WERI-Rb-1 (cell line): ENCODE measurements around the gene ULK1.

Experiments
- DNase-seq: peaks from one replicate; pipeline ENCODE4 v3.0.0-alpha.2; 2020
- H3K27ac ChIP-seq: fragments of 250-450 bp; sonication (Bioruptor Pico); 2 replicates; pipeline ENCODE4 v1.5.1; 2020; ENCODE audit warnings: mild to moderate bottlenecking, moderate library complexity
- H3K27me3 ChIP-seq: fragments of 250-450 bp; sonication (Bioruptor Pico); 2 replicates; pipeline ENCODE4 v1.5.1; 2021; ENCODE audit warnings: mild to moderate bottlenecking, low read depth, moderate library complexity; ENCODE audit not compliant: insufficient read depth, severe bottlenecking
- H3K36me3 ChIP-seq: fragments of 250-450 bp; sonication (Bioruptor Pico); 2 replicates; pipeline ENCODE4 v1.5.1; 2020; ENCODE audit warnings: mild to moderate bottlenecking, moderate library complexity
- H3K4me3 ChIP-seq: 2 replicates; pipeline ENCODE4 v1.5.1; 2011; ENCODE audit warnings: low read depth, mild to moderate bottlenecking, control low read depth, low read length
- H3K9me3 ChIP-seq: fragments of 250-450 bp; sonication (Bioruptor Pico); 2 replicates; pipeline ENCODE4 v1.5.1; 2021; ENCODE audit warnings: mild to moderate bottlenecking, moderate library complexity; ENCODE audit not compliant: severe bottlenecking
- TF ChIP-seq, protein P1 (sequence below): IDR thresholded peaks from 2 replicates; pipeline ENCODE4 v1.5.1; 2011; ENCODE audit warnings: low read depth, mild to moderate bottlenecking, control low read depth, inconsistent platforms, low read length

ULK1 gene

DNA sequence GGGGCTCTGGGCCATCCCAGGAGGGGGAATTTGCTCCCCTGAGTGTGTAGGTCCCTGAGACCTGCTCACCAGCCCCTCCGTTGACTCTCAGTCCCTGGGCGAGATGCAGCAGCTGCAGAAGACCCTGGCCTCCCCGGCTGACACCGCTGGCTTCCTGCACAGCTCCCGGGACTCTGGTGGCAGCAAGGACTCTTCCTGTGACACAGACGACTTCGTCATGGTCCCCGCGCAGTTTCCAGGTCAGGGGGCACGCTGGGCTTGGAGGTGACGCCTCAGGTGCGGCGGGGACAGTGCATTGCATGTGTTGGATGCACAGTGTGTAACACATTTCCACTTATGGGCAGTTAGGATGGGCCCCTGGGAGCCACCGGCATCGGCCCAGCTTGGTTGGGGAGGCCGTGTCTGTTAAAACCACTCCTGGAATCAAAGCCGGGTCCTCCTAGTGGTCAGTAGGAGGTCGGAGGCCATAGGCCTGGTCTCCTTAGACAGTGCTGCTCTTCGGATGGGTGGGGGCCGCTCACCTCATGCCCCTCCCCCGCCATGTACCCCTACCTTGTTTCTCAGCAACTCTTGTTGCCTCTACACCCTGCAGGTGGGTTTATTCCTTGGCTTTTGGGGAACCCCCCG, 17.5 kb downstream of the ULK1 start:
- H3K27me3 ChIP-seq: no peaks in the 10 kb centered on the region
- no peak overlapping the region for H3K4me3 ChIP-seq
- peaks cover 87% of the 10 kb centered on the region for H3K36me3 ChIP-seq
- no peaks in the 10 kb centered on the region for H3K9me3 ChIP-seq
- DNase-seq: no peak
- H3K27ac ChIP-seq: no peak overlapping the region
- TF ChIP-seq, protein P1, sequence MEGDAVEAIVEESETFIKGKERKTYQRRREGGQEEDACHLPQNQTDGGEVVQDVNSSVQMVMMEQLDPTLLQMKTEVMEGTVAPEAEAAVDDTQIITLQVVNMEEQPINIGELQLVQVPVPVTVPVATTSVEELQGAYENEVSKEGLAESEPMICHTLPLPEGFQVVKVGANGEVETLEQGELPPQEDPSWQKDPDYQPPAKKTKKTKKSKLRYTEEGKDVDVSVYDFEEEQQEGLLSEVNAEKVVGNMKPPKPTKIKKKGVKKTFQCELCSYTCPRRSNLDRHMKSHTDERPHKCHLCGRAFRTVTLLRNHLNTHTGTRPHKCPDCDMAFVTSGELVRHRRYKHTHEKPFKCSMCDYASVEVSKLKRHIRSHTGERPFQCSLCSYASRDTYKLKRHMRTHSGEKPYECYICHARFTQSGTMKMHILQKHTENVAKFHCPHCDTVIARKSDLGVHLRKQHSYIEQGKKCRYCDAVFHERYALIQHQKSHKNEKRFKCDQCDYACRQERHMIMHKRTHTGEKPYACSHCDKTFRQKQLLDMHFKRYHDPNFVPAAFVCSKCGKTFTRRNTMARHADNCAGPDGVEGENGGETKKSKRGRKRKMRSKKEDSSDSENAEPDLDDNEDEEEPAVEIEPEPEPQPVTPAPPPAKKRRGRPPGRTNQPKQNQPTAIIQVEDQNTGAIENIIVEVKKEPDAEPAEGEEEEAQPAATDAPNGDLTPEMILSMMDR: no peak

DNA sequence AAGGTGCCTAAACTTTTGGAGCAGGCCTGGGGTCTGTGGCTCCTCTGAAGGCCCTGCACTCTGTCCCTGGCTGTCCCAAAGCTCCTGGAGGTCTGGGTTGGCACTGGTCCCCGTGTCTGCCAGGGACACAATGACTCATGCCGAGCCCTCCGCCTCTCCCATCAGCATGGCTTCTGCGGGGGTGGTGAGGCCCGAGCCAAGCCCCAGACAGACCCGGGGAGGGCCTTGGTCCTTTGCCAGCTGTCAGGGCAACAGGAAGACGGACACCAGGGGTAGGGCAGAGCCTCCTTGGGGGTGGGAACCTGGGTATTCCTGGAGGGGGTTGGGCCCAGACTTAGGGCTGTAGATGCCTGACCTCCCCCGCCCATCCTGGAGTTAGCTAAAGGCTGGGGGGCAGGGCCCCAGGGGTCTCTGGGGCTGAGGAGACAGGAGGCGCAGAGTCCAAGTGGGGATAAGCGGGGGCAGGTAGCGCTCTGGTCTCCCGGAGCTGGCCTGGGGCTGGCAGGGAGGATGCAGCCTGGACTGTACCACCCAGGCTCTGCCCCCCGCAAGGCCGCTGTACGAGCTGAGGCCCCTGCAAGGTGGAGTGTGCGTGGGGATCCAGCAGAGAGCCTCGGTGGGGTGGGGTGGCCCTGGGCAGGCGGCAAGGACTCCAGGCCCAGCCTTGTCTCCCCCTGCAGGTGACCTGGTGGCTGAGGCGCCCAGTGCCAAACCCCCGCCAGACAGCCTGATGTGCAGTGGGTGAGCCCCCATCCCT, 18.3 kb downstream of the ULK1 start:
- H3K36me3 ChIP-seq: peaks cover 88% of the 10 kb centered on the region
- no peaks in the 10 kb centered on the region for H3K27me3 ChIP-seq
- no peak overlapping the region for H3K4me3 ChIP-seq
- no peak for DNase-seq
- TF ChIP-seq, protein P1: peak; percentile 52
- no peaks in the 10 kb centered on the region for H3K9me3 ChIP-seq
- no peak overlapping the region for H3K27ac ChIP-seq

DNA sequence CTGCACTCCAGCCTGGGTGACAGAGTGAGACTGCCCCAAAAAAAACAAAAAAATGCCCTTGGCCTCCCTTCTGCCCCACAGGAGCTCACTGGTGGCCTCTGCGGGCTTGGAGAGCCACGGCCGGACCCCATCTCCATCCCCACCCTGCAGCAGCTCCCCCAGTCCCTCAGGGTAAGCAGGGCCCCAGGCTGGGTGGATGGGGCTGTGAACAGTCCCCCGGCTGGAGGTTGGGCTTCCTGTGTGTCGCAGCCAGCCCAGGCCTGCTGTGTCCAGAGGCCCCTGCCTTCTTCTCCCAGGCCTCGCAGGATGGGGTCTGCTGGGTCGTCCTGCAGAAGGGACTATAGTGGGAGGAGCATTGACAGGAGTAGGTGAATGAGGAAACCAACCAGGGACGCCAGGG, 19.2 kb downstream of the ULK1 start:
- H3K9me3 ChIP-seq: no peaks in the 10 kb centered on the region
- H3K27me3 ChIP-seq: no peaks in the 10 kb centered on the region
- H3K27ac ChIP-seq: no peak overlapping the region
- TF ChIP-seq, protein P1: no peak
- no peak for DNase-seq
- no peak overlapping the region for H3K4me3 ChIP-seq
- H3K36me3 ChIP-seq: peaks cover 90% of the 10 kb centered on the region

DNA sequence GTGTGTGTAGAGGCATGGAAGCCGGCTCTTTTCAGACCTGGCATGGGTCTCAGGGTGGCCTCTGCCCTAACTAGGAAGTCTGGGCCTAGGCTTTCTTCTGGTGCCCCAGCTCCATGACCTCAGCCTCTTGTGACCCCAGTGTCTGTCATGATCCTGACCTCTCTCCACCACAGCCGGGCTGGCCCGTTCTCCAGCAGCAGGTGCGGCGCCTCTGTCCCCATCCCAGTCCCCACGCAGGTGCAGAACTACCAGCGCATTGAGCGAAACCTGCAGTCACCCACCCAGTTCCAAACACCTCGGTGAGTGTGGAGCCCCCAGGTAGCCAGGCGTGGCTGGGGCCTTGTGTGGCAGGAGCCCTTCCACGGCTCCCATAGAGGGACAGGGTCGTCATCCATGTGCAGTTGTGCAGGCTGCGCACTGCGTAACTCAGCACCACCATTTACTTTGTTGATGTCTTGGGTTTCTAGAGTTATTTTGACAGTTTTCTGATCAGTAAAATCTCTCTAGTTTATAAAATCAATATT, 19.8 kb downstream of the ULK1 start:
- no peak overlapping the region for H3K27ac ChIP-seq
- no peaks in the 10 kb centered on the region for H3K27me3 ChIP-seq
- peaks cover 84% of the 10 kb centered on the region for H3K36me3 ChIP-seq
- no peak for DNase-seq
- H3K9me3 ChIP-seq: no peaks in the 10 kb centered on the region
- TF ChIP-seq, protein P1: no peak
- no peak overlapping the region for H3K4me3 ChIP-seq

DNA sequence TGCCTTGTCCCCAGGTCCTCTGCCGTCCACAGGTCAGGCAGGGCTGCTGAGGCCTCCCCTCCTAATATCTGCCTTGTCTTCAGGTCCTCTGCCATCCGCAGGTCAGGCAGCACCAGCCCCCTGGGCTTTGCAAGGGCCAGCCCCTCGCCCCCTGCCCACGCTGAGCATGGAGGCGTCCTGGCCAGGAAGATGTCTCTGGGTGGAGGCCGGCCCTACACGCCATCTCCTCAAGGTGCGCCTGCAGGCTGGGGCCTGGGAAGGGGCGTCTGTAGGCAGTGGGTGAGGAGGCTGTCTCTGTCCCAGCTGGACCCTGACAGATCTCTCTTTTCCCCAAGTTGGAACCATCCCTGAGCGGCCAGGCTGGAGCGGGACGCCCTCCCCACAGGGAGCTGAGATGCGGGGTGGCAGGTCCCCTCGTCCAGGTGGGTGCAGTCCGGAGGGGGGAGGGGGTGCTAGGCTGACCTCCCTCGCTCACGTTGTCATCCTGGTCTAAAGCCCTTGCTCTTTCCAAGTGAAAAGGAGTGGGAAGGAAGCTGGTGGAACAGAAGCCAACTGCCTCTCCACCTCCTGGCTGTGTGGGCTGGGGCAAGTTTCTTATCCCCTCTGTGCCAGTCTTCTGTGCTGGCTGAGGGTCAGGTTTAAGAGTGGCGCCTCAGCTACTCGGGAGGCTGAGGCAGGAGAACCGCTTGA, 20.7 kb downstream of the ULK1 start:
- Histone ChIP-seq H3K36me3 (peaks cover 84% of the 10 kb centered on the region), H3K9me3 (no peaks in the 10 kb centered on the region), H3K27me3 (no peaks in the 10 kb centered on the region), H3K4me3 (no peak overlapping the region), H3K27ac (no peak overlapping the region)
- DNase-seq: no peak
- TF ChIP-seq, protein P1: no peak
